Measurements from ENCODE around the gene PKIG.

PKIG gene

GRCh38 chr20:44596876-44597275, 14.5 kb downstream of the PKIG start:
- ATAC-seq (no peak), DNase-seq (no peak)

DNA sequence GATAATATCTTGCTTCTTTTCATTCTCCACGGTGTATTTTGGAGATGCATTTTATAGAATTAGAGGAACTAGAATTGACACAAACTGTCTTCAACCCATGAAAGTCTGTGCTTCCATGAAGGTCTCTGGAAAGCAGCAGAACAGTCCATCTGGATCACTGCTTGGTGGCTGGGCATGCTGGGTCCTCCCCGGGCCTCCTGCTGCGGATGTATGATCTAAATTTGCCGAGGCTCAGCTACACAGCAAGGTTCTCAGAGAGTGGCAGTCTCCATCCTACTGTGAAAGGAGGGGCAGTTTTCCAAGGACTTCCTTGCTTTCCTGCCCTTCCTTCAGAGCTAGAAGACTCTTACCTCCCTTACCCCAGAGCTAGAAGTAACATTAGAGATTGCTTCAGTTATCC, 15.1 kb downstream of the PKIG start:
- no peak for ATAC-seq

DNA sequence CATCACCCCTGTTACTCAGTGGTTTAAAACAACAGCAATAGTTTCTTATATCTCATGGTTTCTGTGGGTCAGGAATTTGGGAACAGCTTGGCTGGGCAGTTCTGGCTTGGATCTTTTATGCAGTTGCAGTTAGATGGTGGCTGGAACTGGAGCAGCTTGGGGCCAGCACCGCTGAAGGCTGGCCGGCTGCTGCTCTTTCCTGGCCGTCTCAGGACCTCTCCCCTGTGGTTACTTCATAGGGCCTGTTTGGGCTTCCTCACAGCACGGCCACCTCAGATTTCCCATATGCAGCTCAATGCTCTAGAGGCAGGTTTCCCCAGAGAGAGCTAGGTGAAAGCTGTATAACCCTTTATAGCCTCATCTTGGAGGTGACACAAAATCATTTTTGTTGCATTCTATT, 15.6 kb downstream of the PKIG start:
- ATAC-seq (no peak), DNase-seq (no peak)

More for the DNA sequence above, 15.1 kb downstream of the PKIG start:
- no peak for DNase-seq

DNA sequence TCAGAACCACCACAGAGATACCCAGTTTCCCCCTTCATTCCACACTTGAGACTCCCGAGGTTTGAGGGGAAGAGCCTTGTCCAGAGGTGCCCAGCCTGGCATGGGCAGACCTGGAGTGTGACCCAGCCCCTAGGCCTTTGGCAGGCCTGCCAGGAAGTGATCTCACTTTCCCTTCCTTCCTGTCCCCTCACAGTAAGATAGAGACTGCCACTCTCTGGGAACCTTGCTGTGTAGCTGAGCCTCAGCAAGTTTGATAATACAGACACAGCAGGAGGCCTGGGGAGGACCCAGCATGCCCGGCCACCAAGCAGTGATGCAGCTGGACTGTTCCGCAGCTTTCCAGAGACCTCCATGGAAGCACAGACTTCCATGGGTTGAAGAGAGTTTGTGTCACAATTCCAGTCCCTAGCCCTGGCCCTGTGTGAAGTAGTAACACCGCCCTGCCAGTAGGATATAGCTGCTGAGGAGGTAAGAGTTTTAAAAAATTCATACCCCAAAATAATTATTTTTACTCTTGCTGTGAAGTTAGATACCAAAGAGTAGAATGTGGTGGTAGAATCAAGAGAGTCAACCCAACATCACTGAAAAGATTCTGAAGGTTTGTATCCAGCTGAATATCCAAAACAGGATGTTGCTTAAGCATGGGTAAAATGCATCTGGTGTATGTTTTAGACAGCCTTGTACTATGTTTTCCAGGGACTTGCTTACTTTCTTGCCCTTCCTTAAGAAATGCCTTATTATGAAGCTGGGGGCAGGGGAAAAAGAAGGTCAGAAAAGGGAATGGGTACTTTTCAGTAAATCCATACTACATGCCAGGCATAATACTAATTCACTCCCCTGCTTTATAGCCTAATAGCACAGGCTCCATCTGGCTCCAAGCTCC, 16.3 kb downstream of the PKIG start:
- ATAC-seq (peak; percentile 62), DNase-seq (no peak)

DNA sequence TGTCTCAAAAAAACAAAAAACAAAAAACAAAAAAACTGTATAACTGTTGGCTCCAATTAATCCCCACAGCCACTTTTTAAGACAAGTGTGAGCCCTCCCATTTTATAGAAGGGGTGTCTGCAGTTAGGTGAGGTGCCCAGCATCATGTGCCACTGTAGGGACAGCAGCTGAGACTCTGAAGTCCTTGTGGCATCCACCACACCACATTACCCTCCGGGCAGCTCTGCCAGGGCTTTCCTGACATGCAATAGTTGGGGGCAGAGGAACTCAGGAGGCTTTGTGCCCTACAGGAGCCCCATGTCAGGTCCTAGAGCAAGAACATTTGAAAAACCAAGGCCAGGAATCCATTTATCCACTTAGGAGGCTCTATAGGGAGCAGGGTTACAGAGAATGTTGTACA, 17.3 kb downstream of the PKIG start:
- no peak for DNase-seq
- no peak for ATAC-seq

DNA sequence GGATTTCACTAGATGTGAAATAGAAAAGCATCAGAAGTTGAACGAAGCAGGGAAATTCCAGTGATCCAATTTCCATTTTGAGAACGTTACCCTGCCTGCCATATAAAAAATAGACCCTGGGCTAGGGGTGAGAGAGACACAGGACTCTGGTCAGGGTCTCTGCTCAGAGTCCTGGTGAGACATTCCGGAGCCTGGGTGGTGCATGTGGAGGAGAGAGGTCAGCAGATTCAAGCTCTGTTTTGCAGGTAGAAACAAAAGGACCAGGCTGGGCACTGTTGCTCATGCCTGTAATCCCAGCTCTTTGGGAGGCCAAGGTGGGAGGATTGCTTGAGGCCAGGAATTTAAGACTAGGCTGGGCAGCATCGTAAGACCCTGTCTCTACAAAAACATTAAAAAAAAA, 17.9 kb downstream of the PKIG start:
- ATAC-seq, result no peak
- no peak for DNase-seq

- DNase-seq, result no peak
Measured at GRCh38 chr20:44600758-44601201, 18.4 kb downstream of the PKIG start.

DNA sequence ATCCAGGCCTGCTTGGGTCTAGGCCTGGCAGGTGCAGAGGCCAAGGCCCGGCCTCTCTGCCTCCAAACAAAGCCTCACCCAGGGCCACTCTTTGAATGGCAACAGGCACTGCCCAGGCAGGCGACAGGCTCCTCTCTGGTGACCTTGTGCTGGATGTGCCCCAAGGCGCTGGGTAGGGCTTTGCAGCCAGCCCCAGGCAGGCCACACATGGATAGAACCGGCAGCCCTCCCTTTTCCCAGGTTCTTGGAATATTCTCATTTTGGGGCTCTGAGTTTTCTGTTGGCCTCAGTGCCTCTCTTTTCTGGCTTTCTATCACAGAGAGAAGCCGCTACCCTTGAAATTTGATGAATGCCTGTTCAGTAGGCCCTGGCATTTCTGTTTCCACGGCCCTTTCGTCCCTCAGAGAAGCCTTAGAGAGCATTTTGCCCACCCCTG, 18.9 kb downstream of the PKIG start:
- DNase-seq, result no peak
- no peak for ATAC-seq

More at GRCh38 chr20:44600758-44601201, 18.4 kb downstream of the PKIG start:
- no peak for ATAC-seq

GRCh38 chr20:44601801-44602204, 19.4 kb downstream of the PKIG start:
- no peak for ATAC-seq
- DNase-seq, result no peak

- DNase-seq (no peak), ATAC-seq (no peak)
Measured at GRCh38 chr20:44603327-44603726, 20.9 kb downstream of the PKIG start.

GRCh38 chr20:44606725-44607441, 24.5 kb downstream of the PKIG start:
- ATAC-seq, result no peak
- DNase-seq, result no peak

- DNase-seq, result no peak
Measured at GRCh38 chr20:44609006-44609515, 26.7 kb downstream of the PKIG start.

GRCh38 chr20:44609516-44610312, 27.3 kb downstream of the PKIG start:
- ATAC-seq, result peak; percentile 97
- peak; percentile 90 for DNase-seq

More at GRCh38 chr20:44609006-44609515, 26.7 kb downstream of the PKIG start:
- no peak for ATAC-seq

DNA sequence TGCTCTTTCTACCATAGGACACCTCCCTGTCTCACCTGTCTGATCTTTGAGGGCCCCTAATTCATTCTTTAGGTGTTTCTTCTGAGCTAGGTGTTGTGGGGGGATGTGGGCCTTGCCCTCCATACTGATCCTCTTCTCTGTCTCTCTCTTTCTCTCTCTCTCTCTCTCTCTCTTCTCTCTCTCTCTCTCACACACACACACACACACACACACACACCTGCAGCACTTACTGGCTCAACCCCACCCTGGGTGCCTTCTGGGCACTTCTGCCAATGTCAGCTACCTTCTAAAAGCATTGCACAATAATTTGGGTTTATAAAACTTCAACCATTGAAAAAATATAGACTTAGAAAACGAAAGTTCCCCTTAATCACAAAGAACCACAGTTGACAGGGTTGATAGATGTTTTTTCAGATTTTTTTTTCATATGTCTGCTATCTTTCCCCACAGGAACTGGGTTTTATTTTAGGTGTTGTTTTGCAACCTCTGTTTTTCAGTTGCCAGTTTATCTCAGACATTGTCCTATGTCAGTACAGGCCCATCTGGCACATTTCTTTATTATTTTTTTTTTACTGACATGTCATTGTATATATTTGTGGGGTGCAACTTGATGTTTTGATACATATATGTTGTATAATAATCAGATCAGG, 28.1 kb downstream of the PKIG start:
- ATAC-seq (peak; percentile 7), DNase-seq (no peak)

DNA sequence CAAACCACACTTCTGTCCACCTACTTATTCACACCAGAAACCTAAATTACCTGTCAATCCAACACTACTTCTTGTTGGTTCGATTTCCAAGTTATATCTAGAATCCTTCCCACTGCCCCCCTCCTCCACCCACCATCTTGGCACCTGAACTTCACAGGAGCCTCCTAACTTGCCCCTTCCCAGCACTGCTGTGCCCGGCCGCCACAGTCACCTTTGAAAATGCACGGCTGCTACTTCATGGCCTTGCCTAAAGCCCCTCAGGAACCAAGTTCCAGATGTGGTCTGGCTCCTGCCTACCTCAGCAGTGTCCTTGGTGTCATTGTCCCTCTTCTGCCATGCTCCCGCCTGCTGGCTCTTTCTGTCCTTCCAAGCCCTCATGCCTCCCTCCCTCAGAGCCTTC, 31.2 kb downstream of the PKIG start:
- no peak for ATAC-seq
- no peak for DNase-seq

DNA sequence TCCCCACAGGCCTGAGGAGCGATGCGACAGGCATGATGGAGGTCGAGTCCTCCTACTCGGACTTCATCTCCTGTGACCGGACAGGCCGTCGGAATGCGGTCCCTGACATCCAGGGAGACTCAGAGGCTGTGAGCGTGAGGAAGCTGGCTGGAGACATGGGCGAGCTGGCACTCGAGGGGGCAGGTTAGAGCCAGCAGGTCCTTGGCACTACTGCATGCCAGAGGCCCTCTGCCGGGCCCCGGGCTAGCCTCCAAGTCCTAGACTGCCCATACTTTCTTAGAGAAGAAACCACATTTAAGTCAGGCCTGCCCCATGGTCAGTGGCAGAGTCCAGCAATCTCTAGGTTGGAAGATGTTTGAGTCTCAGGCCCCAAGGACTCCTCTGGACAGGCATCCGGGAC, 32.1 kb downstream of the PKIG start:
- DNase-seq (no peak), ATAC-seq (no peak)

DNA sequence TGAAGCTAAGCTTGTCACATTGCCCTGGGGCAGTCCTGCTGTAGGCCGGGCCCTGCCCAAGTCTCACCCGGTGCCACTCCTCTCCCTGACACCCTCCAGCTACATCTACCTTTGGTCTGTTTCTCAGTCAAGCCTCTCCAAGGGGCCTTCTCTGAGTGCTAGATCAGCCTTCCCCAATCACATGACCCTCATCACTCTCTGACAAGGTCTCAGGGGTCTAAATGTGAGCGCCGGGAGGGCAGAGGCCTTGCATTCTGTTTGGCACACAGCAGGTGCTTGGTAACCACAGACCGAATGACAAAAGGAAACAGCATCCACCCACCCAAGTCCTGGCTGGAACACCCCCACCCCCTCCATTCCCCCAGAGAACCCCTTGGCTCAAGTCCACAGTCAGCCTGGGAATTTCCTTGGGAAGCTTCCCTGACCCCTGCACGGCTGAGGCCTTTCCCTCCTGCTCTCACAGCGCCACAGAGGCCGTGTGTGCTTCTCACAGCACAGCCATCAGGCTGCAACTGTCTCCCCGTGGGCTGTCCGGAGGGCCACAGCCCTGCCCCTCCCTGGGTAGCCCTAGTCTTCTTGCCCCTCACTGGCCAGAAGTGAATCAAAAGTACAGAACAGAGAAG, 32.9 kb downstream of the PKIG start:
- DNase-seq (peak; percentile 22), ATAC-seq (peak; percentile 38)

GRCh38 chr20:44615876-44616603, 33.7 kb downstream of the PKIG start:
- no peak for DNase-seq
- no peak for ATAC-seq

DNA sequence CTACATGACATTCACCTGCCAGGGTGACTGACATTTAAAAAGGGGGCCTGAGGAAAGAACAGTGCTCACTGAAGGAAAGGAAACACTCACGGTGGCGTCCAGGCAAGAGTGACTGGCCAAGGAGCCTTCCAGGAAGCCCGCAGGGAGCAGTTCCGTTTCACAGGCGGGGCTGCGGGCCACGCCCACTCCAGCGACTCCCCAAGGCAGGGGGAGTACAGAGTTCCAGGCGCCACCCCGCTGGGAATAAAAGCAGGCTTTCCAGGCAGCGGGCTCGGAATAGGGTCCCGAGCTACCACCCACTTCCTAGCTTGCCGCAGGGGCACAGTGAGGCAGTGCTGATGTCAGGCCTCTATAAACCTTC, 34.2 kb downstream of the PKIG start:
- ATAC-seq, result no peak
- no peak for DNase-seq

DNA sequence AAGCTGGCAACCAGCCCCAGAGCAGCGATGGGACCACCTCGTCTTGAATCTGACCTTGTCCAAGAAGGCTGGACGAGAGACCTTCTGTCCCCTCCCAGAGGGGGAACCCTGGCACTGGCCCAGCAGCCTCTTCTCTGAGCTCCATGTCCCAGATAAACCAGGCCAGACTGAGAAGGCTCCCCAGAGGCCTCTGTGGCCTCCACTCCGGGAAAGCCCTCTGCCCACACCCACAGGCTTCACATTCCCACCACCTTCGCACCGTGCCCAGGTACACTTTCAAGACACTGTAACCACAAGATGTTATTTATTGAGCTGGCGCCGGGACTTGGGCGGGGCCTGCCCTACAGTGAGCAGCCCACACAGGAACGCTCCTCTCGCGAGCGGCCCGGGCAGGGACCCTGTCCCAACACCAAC, 35.9 kb downstream of the PKIG start:
- ATAC-seq, result peak; percentile 42

GRCh38 chr20:44619294-44619693, 36.9 kb downstream of the PKIG start:
- DNase-seq, result no peak
- no peak for ATAC-seq

More for the DNA sequence above, 35.9 kb downstream of the PKIG start:
- DNase-seq, result peak; percentile 27

Data from stimulated activated naive CD8-positive, alpha-beta T cell treated with anti-CD3 and anti-CD28 coated beads, Interleukin-15, Interleukin-2, amounts not matched to agents 100 U/mL and 50 U/mL, for 24 hours (primary cell).